Inflammatory macrophage treated with lipopolysaccharide for 4 hours (primary cell): ENCODE data around the gene TWIST2.

Experiments used
- DNase-seq: peaks from one replicate; pipeline ENCODE4 v3.0.0-alpha.2; 2020

TWIST2 gene

GRCh38 chr2:238874330-238875050 is 26.6 kb downstream of the TWIST2 start:
- DNase-seq: no peak

GRCh38 chr2:238875101-238875470 is 27.2 kb downstream of the TWIST2 start:
- DNase-seq: no peak

GRCh38 chr2:238875471-238876231 is 27.8 kb downstream of the TWIST2 start:
- DNase-seq: no peak

- DNase-seq: no peak
Measured at GRCh38 chr2:238876232-238876630, 28.3 kb downstream of the TWIST2 start.

GRCh38 chr2:238878051-238878735 is 30.3 kb downstream of the TWIST2 start:
- DNase-seq: no peak

GRCh38 chr2:238879043-238879442 is 31.2 kb downstream of the TWIST2 start:
- DNase-seq: no peak

GRCh38 chr2:238879621-238880377 is 31.9 kb downstream of the TWIST2 start:
- no peak for DNase-seq

GRCh38 chr2:238881353-238882081 is 33.6 kb downstream of the TWIST2 start:
- DNase-seq: no peak

GRCh38 chr2:238882082-238882755 is 34.3 kb downstream of the TWIST2 start:
- DNase-seq: no peak

- DNase-seq: no peak
Measured at GRCh38 chr2:238883421-238883901, 35.6 kb downstream of the TWIST2 start.

GRCh38 chr2:238884122-238884811 is 36.4 kb downstream of the TWIST2 start:
- no peak for DNase-seq

- DNase-seq: no peak
Measured at GRCh38 chr2:238884812-238885408, 37.0 kb downstream of the TWIST2 start.

GRCh38 chr2:238886453-238887094 is 38.7 kb downstream of the TWIST2 start:
- DNase-seq: no peak

GRCh38 chr2:238887616-238888015 is 39.7 kb downstream of the TWIST2 start:
- no peak for DNase-seq

GRCh38 chr2:238888781-238889180 is 40.9 kb downstream of the TWIST2 start:
- DNase-seq: no peak

GRCh38 chr2:238890131-238890530 is 42.2 kb downstream of the TWIST2 start:
- DNase-seq: no peak

- DNase-seq: no peak
Measured at GRCh38 chr2:238890618-238891456, 43.0 kb downstream of the TWIST2 start.

GRCh38 chr2:238891457-238892203 is 43.7 kb downstream of the TWIST2 start:
- DNase-seq: no peak

GRCh38 chr2:238892204-238892500 is 44.3 kb downstream of the TWIST2 start:
- DNase-seq: no peak
